Lower leg skin (tissue), 3 donors: ENCODE data around the gene NUDT12.

Experiments
- CTCF ChIP-seq, 3 donors: fragments of 450-650 bp; IDR thresholded peaks; one replicate each; pipeline ENCODE4 v1.5.1; 2016; ENCODE audit warnings: antibody characterized with exemption in 3 of 3, mild to moderate bottlenecking in 3 of 3, moderate library complexity in 2 of 3
- POLR2A ChIP-seq, 2 donors: fragments of 450-650 bp; IDR thresholded peaks; one replicate each; pipeline ENCODE4 v1.6.1; 2016 to 2017; ENCODE audit warnings: antibody characterized with exemption in 2 of 2, mild to moderate bottlenecking in 1 of 2, moderate library complexity in 1 of 2

- no peak for TF ChIP-seq CTCF (IDR thresholded peaks at IDR 0.05)
- no peak for TF ChIP-seq POLR2A (IDR thresholded peaks at IDR 0.05)
Measured at GRCh38 chr5:103503066-103503465, 59.5 kb downstream of the NUDT12 start.
